OCI-LY1 (cell line): Measurements from ENCODE around the gene EFNA4.

ENCODE experiments used
- H2AFZ ChIP-seq: fragments of 200-600 bp; sonication (generic), shearing (Covaris generic); 2 replicates; pipeline ENCODE4 v1.6.0; 2014; ENCODE audit warnings: antibody characterized with exemption, mild to moderate bottlenecking, low read length
- H3F3A ChIP-seq: fragments of 200-600 bp; sonication (generic), shearing (Covaris generic); 2 replicates; pipeline ENCODE4 v1.6.0; 2014; ENCODE audit warnings: mild to moderate bottlenecking, antibody characterized with exemption, low read length, moderate library complexity; ENCODE audit not compliant: insufficient read depth
- H3K27ac ChIP-seq: fragments of 200-600 bp; sonication (generic); 2 replicates; pipeline ENCODE4 v1.5.1; 2014; ENCODE audit warnings: low read length, mixed run types, mild to moderate bottlenecking, low read depth; ENCODE audit not compliant: poor library complexity, severe bottlenecking
- H3K27me3 ChIP-seq: fragments of 200-600 bp; sonication (generic); 2 replicates; pipeline ENCODE4 v1.6.0; 2014; ENCODE audit warnings: antibody characterized with exemption, mild to moderate bottlenecking, low read length, moderate library complexity; ENCODE audit not compliant: insufficient read depth
- H3K36me3 ChIP-seq: fragments of 200-600 bp; sonication (generic); 2 replicates; pipeline ENCODE4 v1.6.1; 2014; ENCODE audit warnings: mild to moderate bottlenecking, antibody characterized with exemption, low read length, moderate library complexity, mixed read lengths; ENCODE audit not compliant: insufficient read depth
- H3K4me1 ChIP-seq: fragments of 200-600 bp; sonication (generic); 2 replicates; pipeline ENCODE4 v1.5.1; 2014; ENCODE audit warnings: mild to moderate bottlenecking, low read length, moderate library complexity; ENCODE audit not compliant: insufficient read depth, severe bottlenecking
- H3K4me2 ChIP-seq: fragments of 200-600 bp; sonication (generic), shearing (Covaris generic); 2 replicates; pipeline ENCODE4 v1.6.1; 2014; ENCODE audit warnings: low read length
- H3K4me3 ChIP-seq: fragments of 200-600 bp; sonication (generic); 2 replicates; pipeline ENCODE4 v1.5.1; 2014; ENCODE audit warnings: low read length, low read depth, mild to moderate bottlenecking, mixed read lengths; ENCODE audit not compliant: poor library complexity, severe bottlenecking
- H3K79me2 ChIP-seq: fragments of 200-600 bp; shearing (Covaris generic); 2 replicates; pipeline ENCODE4 v1.6.1; 2016; ENCODE audit warnings: mixed run types, low read length, mixed read lengths; ENCODE audit not compliant: insufficient read depth
- H3K9ac ChIP-seq: fragments of 200-600 bp; sonication (generic), shearing (Covaris generic); 2 replicates; pipeline ENCODE4 v1.6.1; 2014; ENCODE audit warnings: mild to moderate bottlenecking, low read length, mixed read lengths
- H3K9me2 ChIP-seq: fragments of 200-600 bp; sonication (generic), shearing (Covaris generic); 2 replicates; pipeline ENCODE4 v1.6.1; 2014; ENCODE audit warnings: low read depth, mild to moderate bottlenecking, low read length, mixed read lengths
- H3K9me3 ChIP-seq: fragments of 200-600 bp; shearing (Covaris generic); 2 replicates; pipeline ENCODE4 v1.6.1; 2014; ENCODE audit warnings: low read length, mixed read lengths
- H4K20me1 ChIP-seq: fragments of 200-600 bp; sonication (generic), shearing (Covaris generic); 2 replicates; pipeline ENCODE4 v1.6.0; 2016; ENCODE audit warnings: mild to moderate bottlenecking, low read length; ENCODE audit not compliant: insufficient read depth
- CTCF ChIP-seq: fragments of 200-600 bp; sonication (generic), shearing (Covaris generic); IDR thresholded peaks from 2 replicates; pipeline ENCODE4 v1.5.1; 2017; ENCODE audit warnings: mild to moderate bottlenecking, antibody characterized with exemption, low read length, moderate library complexity, mixed read lengths
- EZH2 ChIP-seq: fragments of 200-600 bp; sonication (generic), shearing (Covaris generic); IDR thresholded peaks from 2 replicates; pipeline ENCODE4 v1.8.0; 2017; ENCODE audit warnings: borderline replicate concordance, mixed run types, mild to moderate bottlenecking, antibody characterized with exemption, low read length, moderate library complexity, mixed read lengths

The EFNA4 gene

GRCh38 chr1:155073377-155074242, 10.1 kb downstream of the EFNA4 start:
- peaks cover 5% of the 10 kb centered on the region; the same call in 1 of the 2 replicates for H3K36me3 ChIP-seq
- H4K20me1 ChIP-seq = no peaks in the 10 kb centered on the region
- no peak overlapping the region for H2AFZ ChIP-seq
- H3K79me2 ChIP-seq = no peaks in the 10 kb centered on the region
- no peak for TF ChIP-seq EZH2
- TF ChIP-seq CTCF = no peak
- H3K4me1 ChIP-seq = peaks cover 22% of the 10 kb centered on the region
- no peaks in the 10 kb centered on the region for H3K9me2 ChIP-seq
- no peaks in the 10 kb centered on the region for H3F3A ChIP-seq
- no peaks in the 10 kb centered on the region for H3K9me3 ChIP-seq
- H3K27ac ChIP-seq = no peak overlapping the region
- H3K27me3 ChIP-seq = no peaks in the 10 kb centered on the region
- no peak overlapping the region for H3K4me3 ChIP-seq
- H3K4me2 ChIP-seq = no peak overlapping the region
- no peak overlapping the region for H3K9ac ChIP-seq

GRCh38 chr1:155075535-155075934, 12.0 kb downstream of the EFNA4 start:
- Histone ChIP-seq H2AFZ (no peak overlapping the region), H3K27me3 (peaks cover 5% of the 10 kb centered on the region; the same call in 1 of the 2 replicates), H3K36me3 (no peaks in the 10 kb centered on the region), H3K4me3 (no peak overlapping the region), H3K4me2 (no peak overlapping the region), H3K9me2 (no peaks in the 10 kb centered on the region), H3K27ac (no peak overlapping the region), H3K9me3 (no peaks in the 10 kb centered on the region), H3F3A (no peaks in the 10 kb centered on the region), H3K79me2 (no peaks in the 10 kb centered on the region), H3K9ac (no peak overlapping the region), H4K20me1 (no peaks in the 10 kb centered on the region), H3K4me1 (peaks cover 27% of the 10 kb centered on the region)
- TF ChIP-seq CTCF = no peak
- no peak for TF ChIP-seq EZH2

- Histone ChIP-seq H3K4me3 (no peak overlapping the region), H4K20me1 (no peaks in the 10 kb centered on the region), H3K36me3 (no peaks in the 10 kb centered on the region), H3K27ac (no peak overlapping the region), H3K9me2 (no peaks in the 10 kb centered on the region), H3K9ac (no peak overlapping the region), H3K9me3 (no peaks in the 10 kb centered on the region), H3F3A (no peaks in the 10 kb centered on the region), H3K4me1 (peaks cover 28% of the 10 kb centered on the region), H3K79me2 (no peaks in the 10 kb centered on the region), H2AFZ (no peak overlapping the region), H3K4me2 (no peak overlapping the region), H3K27me3 (peaks cover 6% of the 10 kb centered on the region; the same call in 1 of the 2 replicates)
- TF ChIP-seq EZH2 (no peak), CTCF (no peak)
Observed at GRCh38 chr1:155076371-155076770, 12.8 kb downstream of the EFNA4 start.
